Sciatic nerve (tissue), 2 donors: ENCODE measurements around the gene ANKS1B. TPM values are rescaled to one million over a fixed set of nuclear protein-coding genes. Genes with fewer than 3 reads are reported as not detected.

Experiments used
- ATAC-seq: fragments of 200-7000 bp; cut with Tn5 transposase; one replicate; pipeline ENCODE4 v1.9.1; 2020; ENCODE audit warnings: mild to moderate bottlenecking, moderate library complexity
- DNase-seq: peaks from one replicate; pipeline ENCODE4 v3.0.0-alpha.2; 2020; ENCODE audit warnings: low spot score
- intact Hi-C: fragments of 100-400 bp; cut with DNase I; formaldehyde crosslinking; loops from one replicate; pipeline ENCODE4 v1.14.2; 2022
- total RNA-seq: library from RNA; stranded (reverse); fragmentation: NEBNext Ultra II Directional; extraction: Animal tissue kit (Norgen Biotek cat#: 25700); gene quantifications from one replicate; pipeline ENCODE4 v1.2.1, GENCODE V29; 2021
- donor health status: DM: no; HTN: no; CAD: no.
- donor health status: DM: no; HTN: no; CAD: no.

The ANKS1B gene
- total RNA-seq, 1 donor from 2014 or later: 20.8 TPM

DNA sequence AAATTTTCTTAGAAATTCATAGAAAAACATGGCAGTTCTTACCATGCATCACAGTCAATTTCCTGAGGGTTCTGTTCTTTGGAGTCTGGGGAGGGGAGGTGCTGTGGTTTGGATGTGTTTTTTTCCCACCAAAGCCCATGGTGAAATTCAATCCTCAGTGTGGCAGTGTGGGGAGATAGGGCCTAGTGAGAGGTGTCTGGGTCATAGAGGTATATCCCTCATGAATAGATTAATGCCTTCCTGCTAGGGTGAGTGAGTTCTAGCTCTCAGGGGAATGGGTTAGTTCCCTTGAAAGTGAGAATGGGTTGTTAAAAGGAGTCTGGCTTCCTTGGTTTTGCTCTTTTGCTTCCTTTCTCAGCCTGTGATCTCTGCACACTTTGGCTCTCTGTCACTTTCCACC is 1061.9 kb downstream of the ANKS1B start:
- intact Hi-C loops: no loop called here
- no peak for ATAC-seq

DNA sequence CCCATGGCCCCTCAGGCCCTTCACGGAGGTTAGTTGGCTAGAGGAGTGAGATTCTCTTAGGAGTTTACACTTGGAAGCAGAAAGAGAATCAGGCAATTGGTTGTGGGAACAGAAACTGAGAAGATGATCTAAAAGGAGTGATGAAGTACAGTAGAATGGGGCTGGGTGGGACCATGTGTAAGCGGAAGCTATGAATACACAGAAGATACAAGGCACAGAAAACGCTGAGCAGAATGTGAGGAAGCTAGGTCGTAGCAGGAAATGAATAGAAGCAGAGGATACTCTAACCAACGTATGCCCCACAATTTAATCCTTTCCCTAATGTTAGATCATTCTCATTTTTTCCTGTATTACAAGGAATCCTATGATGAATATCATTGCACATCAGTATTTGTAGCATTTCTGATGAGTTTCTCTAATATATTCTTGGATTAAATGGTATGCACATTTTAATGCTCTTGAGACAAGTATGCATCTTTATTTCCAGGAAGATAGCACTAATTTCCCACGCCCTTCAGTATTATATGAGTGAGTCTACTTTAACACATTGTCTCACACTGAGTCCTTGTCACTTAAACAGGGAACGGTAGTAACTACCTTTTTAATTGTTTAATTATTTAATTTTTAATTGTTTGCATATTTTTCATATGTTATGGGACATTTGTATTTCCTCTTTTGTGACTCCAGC is 1066.4 kb downstream of the ANKS1B start:
- ATAC-seq: no peak

More for the DNA sequence above, 1061.9 kb downstream of the ANKS1B start:
- no peak for DNase-seq

DNA sequence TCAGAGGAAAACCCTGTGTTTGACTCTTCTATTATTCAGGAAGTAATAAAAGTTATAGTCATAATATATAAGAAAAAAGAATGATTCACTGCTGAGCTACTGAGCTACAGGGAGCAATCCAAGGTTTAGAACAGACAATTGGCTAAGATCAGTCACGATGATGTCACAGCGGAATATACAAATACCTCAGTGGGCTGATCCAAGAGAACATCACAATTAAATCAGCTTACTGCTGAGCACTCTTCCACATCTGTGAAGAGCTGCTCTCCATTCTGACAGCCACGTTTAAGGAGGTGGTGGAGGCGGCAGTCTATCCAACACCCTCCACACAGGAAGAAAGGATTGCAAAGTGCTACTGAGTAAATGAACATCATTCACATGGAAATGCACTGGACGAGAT is 1068.6 kb downstream of the ANKS1B start:
- no peak for ATAC-seq
- intact Hi-C loops: no loop called here

More for the DNA sequence above, 1066.4 kb downstream of the ANKS1B start:
- no peak for DNase-seq
- intact Hi-C loops: no loop called here

DNA sequence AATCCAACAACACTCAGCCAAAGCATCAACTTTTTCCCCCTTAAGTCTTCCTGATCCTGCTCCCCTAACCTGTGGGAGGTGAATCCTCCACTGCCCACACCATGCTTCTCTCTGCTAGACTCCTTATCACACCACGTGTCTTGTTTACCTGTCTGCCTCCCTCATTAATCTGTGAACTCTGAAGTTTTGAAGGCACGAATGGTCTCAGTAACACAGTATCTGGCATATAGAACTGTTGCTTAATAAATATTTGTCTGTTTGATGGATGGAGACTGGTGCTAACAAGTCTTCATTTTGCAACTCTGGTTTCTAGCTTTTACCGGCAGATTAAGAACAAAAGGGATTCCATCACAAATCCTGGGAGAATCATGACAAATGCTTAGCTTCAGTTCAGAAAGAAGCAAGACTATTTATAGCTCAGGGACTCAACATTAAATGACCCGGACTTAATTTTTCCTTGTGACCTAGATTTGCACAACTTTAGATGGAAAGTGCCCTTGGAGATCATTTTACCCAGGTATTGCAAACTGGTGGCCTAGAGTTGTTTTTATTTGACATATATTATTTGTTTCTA is 1072.2 kb downstream of the ANKS1B start:
- no peak for ATAC-seq
- intact Hi-C loops: no loop called here
- no peak for DNase-seq

More for the DNA sequence above, 1068.6 kb downstream of the ANKS1B start:
- no peak for DNase-seq

DNA sequence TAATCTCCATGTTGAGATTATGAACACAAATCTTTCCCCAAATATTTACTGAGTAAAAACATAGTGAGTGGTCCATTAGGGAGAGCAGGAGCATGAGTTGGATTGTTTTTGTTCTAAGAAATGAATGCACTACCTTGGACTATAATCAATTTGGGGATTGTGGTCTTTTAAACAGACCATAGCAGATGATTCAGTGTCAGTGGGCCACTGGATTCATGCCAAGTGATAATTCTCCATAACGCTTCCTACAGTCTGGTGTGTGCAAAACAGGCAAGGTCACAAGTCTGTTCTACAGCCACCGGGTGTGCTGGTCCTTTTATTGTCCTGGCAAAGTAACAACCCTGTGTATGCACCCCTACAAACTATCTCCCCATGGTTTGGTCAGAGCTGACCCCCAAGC is 1073.3 kb downstream of the ANKS1B start:
- intact Hi-C loops: no loop called here
- ATAC-seq (no peak), DNase-seq (no peak)

DNA sequence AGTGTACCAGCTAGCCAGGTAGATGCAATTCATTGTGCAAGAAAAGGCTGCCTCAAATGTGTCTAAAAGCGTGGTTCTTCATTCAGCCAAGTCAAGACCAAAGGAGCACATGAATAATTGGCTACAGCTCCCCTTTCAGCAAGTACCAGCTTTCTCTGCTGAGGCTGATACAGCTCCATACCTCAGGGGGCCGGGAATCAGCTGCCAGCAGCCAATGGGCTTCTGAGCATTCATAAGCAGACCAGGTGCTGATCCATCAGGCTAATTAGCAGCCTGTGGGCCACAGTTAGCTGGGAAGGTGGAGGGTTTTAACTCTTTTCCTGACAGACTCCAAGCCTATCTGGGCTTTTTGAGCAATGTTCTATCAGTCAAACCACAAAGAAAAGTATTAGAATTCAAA is 1075.0 kb downstream of the ANKS1B start:
- DNase-seq: no peak
- no peak for ATAC-seq
- intact Hi-C loops: no loop called here

DNA sequence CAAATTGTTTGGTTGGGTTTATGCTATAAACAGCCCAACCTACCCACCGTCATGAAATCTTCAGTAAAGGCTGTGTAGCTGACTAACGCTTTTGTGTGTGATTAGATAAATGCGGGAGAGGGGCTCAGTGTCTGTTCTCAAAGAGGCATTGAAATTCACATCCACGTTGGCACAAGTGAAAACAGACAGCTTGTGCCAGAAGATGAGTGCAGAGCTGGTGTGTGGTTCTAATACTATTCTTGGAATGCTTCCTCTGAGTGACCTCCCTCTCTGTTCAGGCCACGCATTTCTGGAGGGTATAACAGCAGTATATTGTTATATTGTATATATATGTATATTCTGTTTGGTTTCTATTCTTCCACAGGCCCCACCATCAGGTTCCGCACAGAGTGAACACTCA is 1075.9 kb downstream of the ANKS1B start:
- DNase-seq: no peak
- intact Hi-C loops: no loop called here
- no peak for ATAC-seq

DNA sequence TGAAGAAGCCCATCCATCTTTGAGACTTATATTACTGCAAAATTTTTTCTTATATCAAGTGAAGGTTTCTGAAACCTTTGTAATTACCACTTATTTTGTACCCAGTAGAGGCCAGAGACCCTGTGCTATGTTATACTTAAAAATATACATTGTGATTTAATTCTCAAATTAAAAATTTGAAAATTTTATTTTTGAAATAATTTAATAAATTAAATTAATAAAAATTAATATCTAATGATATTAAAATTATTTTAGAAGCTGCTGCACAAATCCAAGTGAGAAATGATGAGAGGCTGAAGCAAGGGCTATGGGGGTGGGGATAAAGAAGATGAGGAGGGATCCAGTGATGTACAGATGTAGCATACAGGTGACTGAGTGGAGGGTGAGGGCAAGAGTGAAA is 1080.9 kb downstream of the ANKS1B start:
- DNase-seq (no peak), ATAC-seq (no peak)
- intact Hi-C loops: no loop called here

DNA sequence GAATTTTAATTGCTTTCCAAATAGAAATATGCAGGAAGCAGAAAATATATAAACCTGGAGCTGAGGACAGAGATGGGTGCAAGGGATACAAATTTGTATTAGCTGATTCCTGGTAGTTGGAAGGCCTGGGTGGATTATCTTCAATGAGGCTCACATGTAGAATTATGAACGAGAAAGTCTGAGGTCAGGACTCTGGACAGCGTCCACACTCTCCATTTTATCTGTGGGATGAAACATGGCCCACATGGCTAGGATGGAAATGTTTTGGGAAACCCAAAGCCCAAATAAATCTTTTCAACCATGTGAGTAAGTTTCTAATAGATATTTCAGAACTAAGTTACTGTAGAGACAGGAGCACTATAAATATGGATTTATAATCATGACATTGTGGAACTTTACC is 1083.5 kb downstream of the ANKS1B start:
- no peak for DNase-seq
- ATAC-seq: no peak
- intact Hi-C loops: no loop called here

DNA sequence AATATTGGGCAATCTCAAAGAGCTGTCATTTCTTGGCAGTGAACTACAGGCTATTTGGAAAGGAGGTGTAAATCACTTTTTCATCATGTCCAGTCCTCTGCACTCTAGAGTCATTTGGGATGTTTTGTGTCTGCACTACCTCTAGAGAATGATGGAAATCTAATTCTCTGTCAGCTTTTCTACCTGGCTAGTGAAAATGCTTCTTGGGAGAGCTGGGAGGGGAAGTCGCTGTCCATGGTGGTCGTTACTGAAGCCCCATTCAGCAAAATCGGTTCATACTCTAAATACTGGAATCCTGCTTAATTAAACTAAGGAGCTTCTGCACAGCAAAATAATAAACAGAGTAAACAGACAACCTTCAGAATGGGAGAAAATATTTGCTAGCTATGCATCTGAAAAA is 1087.8 kb downstream of the ANKS1B start:
- intact Hi-C loops: no loop called here
- DNase-seq: no peak
- ATAC-seq: no peak

DNA sequence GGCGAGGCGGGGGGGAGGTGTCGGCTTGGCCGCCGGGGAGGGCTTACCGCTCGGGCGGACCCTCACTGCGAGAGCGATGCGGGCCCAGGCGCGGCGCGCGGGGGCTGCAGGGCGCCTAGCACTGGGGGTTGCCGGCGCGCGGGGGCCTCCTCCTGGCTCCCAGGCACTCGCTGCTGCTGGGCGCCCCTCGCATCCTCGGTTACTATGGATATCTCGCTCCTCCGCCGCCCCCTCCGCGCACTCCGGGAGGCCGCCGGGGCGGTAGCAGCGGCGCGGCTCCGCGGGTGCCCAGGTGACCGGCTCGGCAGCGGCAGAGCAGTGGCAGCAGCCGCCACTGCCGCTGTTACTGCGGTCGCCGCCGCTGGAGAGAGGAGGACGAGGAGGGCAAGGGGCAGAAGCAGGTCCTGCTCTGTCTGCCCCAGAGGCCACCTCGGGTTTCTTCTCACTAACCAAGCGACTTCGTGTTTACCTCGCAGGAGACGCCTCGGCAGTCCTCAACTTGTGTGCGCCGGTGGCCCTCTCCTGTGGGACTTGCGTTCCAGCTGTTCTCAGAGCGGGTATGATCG is 1089.6 kb downstream of the ANKS1B start:
- ATAC-seq: no peak
- intact Hi-C loops: no loop called here
- DNase-seq: no peak

DNA sequence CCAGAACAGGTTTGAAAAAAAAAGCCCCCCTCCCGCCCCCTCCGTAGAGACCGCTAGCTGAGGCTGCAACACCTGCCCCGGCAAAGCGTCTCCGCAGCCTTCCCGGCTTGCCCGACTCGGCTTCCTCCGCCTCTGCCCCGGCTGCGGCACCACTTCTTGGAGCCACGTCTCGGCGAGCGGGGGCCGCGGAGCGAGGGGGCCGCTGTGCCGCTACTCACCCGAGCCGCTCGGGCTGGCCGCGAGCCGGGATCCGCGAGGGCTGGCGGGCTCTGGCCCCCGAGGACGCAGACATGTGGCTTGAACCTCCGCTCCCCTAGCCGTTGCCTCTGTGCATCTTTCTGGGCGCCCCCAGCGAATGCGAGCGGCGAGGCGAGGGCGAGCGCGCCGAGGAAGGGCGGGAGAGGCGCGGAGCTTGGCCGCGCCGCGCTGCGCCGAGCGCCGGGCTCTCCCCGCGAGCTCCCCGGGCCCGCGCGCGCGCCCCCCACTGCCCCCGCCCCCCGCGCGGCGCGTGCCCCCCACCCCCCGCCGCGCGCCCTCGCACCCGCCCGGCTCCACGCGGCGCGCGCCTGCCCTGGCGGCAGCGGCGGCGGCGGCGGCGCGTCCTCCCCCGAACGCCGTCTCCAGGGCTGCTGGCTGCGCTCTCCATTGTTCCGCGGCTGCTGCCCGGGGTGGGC is 1090.2 kb downstream of the ANKS1B start:
- no peak for DNase-seq
- intact Hi-C loops: no loop called here
- ATAC-seq: no peak

DNA sequence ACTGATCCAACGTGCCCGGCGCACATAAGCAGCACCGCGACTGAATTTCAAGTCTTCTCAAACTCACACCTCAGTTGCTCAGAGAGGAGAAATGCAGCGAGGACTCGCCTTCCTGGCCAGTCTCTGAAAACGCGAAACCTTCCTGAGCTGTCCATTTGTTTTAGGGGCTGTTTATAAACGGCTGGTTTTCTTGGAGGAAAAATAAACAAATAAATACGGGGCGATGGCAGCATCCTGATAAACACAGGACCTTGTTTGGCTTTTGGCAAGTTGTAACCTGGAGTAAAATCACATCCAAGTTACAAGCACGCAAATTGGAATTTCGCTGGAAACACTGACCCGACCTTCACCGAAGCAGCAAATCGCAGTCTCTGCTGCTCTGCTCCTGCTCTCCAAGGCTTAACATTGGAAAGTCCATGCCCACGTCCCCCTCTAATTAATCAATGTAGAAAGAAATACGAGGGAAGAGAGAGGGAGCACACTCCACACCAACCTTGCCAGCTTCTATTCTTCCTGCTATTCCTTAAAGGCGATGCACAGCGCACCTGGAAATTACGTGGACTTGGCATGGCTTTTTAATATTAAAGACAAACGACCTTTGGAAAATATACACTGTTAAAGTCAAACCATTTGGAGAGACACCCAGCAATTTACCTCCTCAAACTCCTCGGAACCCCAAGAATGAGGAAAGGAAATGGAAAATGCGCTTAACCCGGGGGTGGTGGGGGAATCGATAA is 1090.9 kb downstream of the ANKS1B start:
- intact Hi-C loops: no loop called here
- DNase-seq (no peak), ATAC-seq (no peak)

DNA sequence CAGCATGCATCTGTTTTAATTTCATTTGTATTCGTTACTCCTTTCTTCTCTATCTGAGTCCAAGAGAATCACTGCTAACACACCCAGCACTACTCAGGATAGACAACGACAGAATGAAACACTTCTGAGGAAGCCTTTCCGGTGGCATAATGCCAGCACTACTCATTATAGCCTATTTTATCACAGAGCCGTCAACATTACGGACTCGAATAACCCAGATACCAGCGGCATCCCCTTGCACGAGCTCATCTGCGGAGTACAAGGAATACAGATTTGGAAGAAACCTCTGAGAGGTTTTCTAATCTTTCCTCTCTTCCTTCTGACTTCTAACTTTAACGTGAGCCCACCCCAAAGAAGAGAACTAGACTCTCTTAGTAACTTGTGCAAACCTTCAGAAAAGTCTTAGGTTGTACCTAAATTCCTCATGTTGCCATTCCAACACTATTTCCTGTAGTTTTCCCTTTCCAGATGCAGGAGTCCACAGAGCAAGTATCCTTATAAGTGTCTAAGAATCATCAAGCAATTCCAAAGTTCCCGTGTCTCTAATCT is 1091.5 kb downstream of the ANKS1B start:
- intact Hi-C loops: no loop called here
- DNase-seq (no peak), ATAC-seq (no peak)

DNA sequence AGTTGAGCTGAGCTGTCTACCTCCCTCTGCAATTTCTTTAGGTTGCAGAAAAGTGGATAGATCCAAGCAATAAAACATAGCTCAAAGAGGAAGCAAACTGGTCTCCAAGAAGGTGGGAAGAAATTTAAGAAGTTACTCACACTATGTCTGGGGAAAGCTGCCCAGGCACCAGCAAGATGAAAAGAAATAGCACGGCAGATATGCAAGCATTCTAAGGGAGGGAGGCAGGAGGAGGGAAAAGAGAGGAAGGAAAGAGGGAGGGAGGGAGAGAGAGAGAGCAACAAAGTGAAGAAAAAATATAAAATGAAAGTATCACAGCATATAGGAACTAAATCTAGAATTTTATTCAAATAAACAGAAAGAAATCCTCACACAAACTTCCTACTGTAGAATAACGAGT is 1099.0 kb downstream of the ANKS1B start:
- ATAC-seq: no peak
- intact Hi-C loops: no loop called here

DNA sequence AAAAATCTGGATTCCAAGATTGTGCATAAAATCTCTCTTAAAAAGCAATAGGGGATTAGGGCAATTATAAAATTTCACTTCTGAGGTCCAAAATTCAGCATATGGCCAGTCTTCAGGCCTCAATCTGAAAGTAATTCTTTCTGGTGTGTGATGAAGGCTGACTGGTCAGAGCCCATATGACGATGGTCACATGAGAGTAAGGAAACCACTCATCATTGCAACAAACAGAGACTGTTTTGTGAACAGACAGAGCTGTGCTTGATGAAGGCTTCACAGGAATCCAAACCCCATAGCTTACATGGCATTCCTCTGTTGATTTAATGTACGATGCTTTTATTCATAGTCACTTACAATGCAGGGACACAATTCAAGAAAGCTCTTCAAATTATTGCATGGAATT is 1101.5 kb downstream of the ANKS1B start:
- ATAC-seq (peak; percentile 55), DNase-seq (no peak)
- intact Hi-C loops: no loop called here

More for the DNA sequence above, 1099.0 kb downstream of the ANKS1B start:
- DNase-seq: no peak

DNA sequence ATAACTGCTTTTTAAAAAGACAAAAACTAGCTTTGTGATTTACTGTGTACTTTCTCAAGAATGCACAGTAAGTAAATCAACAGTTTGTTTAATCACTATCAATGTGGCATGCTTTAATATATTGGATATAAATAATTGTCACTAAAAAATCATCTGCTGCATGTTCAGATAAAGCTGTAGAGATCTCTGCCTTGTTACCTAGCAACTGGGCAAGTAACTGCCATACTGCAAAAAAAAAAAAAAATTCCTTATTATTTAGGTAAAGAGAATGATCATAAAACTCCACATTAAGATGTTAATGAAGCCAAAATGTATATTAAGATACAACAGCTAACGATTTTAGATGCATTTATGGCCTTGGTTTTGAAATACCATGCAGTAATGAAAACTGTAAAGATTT is 1102.2 kb downstream of the ANKS1B start:
- DNase-seq (no peak), ATAC-seq (no peak)
- intact Hi-C loops: no loop called here

DNA sequence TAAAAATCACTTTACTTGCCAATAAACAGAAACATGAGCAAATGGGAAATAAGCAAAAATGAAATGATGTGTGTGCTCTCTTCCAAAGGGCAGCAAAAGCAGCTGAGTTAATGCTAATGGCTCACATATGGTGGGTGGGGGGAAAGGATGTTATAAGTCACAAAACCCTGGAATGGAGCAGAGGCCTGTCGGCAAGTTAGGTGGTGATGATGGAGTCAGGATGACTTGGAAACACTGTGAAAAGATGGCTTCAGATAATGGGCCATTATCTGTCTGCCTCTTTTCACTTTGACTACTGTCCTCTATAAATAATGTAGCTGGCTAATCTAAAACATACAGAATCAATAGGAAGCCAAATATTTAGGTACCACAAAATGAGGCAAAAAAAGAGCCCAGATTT is 1111.0 kb downstream of the ANKS1B start:
- DNase-seq: no peak
- intact Hi-C loops: no loop called here
- ATAC-seq: no peak

DNA sequence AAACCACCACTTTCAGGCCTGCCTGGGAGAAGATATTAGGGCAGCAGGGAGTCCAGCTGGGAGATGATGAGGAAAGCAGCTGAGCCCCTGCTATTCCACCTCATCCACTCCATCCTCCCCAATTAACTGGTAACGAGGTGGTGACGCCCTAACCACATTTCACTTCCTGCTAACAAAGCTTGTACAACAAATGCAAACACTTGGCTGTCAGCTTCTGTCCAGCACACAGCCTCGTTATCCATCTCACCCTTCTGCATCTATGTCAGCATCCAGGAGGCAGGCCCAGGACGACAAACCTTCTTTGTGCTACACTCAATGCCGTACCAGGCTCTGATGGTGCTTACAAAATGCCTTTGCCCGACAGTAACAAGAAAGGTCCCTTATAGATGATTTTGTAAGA is 1114.2 kb downstream of the ANKS1B start:
- DNase-seq (no peak), ATAC-seq (no peak)
- intact Hi-C loops: no loop called here
